ENCODE results near the gene FUCA2. TPM values are rescaled to one million over a fixed set of nuclear protein-coding genes. Genes with fewer than 3 reads are reported as not detected.

Gene FUCA2
- total and polyA plus RNA-seq, 2 experiments from 2014 or later = 31.8 to 33.4 TPM

- ATAC-seq (no peak), DNase-seq (ENCODE audit: low spot score) (no peak)
- no peaks in the 10 kb centered on the region for H4K20me1 ChIP-seq (replicated peaks; ENCODE audit: insufficient read depth)
- Mint-ChIP-seq H3K4me1 (peaks cover 16% of the 10 kb centered on the region), H3K27ac (no peak overlapping the region), H3K36me3 (ENCODE audit: low read depth) (no peaks in the 10 kb centered on the region; the same call in 2 of the 3 replicates), H3K4me3 (no peak overlapping the region), H3K27me3 (ENCODE audit: insufficient read depth, low read depth, poor library complexity) (peaks cover 36% of the 10 kb centered on the region), H3K9me3 (no peaks in the 10 kb centered on the region)
- no peak for TF ChIP-seq ZNF114 (CRISPR knock-in tag; IDR thresholded peaks at IDR 0.05)
- no peak for TF ChIP-seq ZNF331 (CRISPR knock-in tag; IDR thresholded peaks at IDR 0.05; ENCODE audit: low read depth)
- TF ChIP-seq POLR2AphosphoS5 (IDR thresholded peaks at IDR 0.05; ENCODE audit: low read depth) = no peak
- TF ChIP-seq REST (IDR thresholded peaks at IDR 0.05; ENCODE audit: unreplicated experiment) = no peak
- TF ChIP-seq CREB1 (CRISPR knock-in tag; IDR thresholded peaks at IDR 0.05; ENCODE audit: low read depth) = no peak
- TF ChIP-seq EZH2 (IDR thresholded peaks at IDR 0.05; ENCODE audit: low read depth, unreplicated experiment) = no peak
- no peak for TF ChIP-seq CTCF (conservative IDR thresholded peaks at IDR 0.05; ENCODE audit: low read depth in 2 of 2)
- peaks cover 67% of the 10 kb centered on the region for H3K27me3 ChIP-seq (ENCODE audit: insufficient read depth)
- H3K4me2 ChIP-seq = no peak overlapping the region
- no peak overlapping the region for H3K4me3 ChIP-seq
- no peak overlapping the region for H2AFZ ChIP-seq
- H3F3A ChIP-seq (replicated peaks; ENCODE audit: low read depth) = peaks cover 10% of the 10 kb centered on the region
- H3K79me2 ChIP-seq (replicated peaks; ENCODE audit: insufficient read depth) = no peaks in the 10 kb centered on the region
- no peaks in the 10 kb centered on the region for H3K9me2 ChIP-seq (ENCODE audit: insufficient read depth)
- H3K27ac ChIP-seq (ENCODE audit: low read depth) = no peak overlapping the region
- H3K4me1 ChIP-seq (ENCODE audit: insufficient read depth) = peaks cover 10% of the 10 kb centered on the region
- no peaks in the 10 kb centered on the region for H3K36me3 ChIP-seq (ENCODE audit: insufficient read depth)
Measured at GRCh38 chr6:143535189-143535614, 23.7 kb upstream of the FUCA2 start.

GRCh38 chr6:143531720-143532499 is 20.4 kb upstream of the FUCA2 start:
- Histone ChIP-seq H3K4me2 (no peak overlapping the region), H3K79me2 (replicated peaks; ENCODE audit: insufficient read depth) (no peaks in the 10 kb centered on the region), H3K36me3 (ENCODE audit: insufficient read depth) (no peaks in the 10 kb centered on the region), H3F3A (replicated peaks; ENCODE audit: low read depth) (peaks cover 5% of the 10 kb centered on the region), H3K4me1 (ENCODE audit: insufficient read depth) (peaks cover 14% of the 10 kb centered on the region), H2AFZ (no peak overlapping the region), H3K27ac (ENCODE audit: low read depth) (no peak overlapping the region), H3K4me3 (no peak overlapping the region), H3K9me2 (ENCODE audit: insufficient read depth) (no peaks in the 10 kb centered on the region), H4K20me1 (replicated peaks; ENCODE audit: insufficient read depth) (no peaks in the 10 kb centered on the region), H3K27me3 (ENCODE audit: insufficient read depth) (peaks cover 43% of the 10 kb centered on the region)
- ATAC-seq (no peak), DNase-seq (ENCODE audit: low spot score) (no peak)
- Mint-ChIP-seq H3K27ac (no peak overlapping the region), H3K4me3 (no peak overlapping the region), H3K4me1 (peaks cover 14% of the 10 kb centered on the region), H3K27me3 (ENCODE audit: insufficient read depth, low read depth, poor library complexity) (peaks cover 15% of the 10 kb centered on the region), H3K36me3 (ENCODE audit: low read depth) (no peaks in the 10 kb centered on the region; the same call in 2 of the 3 replicates), H3K9me3 (no peaks in the 10 kb centered on the region)
- no peak for TF ChIP-seq ETS1 (IDR thresholded peaks at IDR 0.05)
- TF ChIP-seq REST (IDR thresholded peaks at IDR 0.05; ENCODE audit: unreplicated experiment) = no peak
- TF ChIP-seq JUNB (IDR thresholded peaks at IDR 0.05; ENCODE audit: unreplicated experiment) = no peak
- no peak for TF ChIP-seq EZH2 (IDR thresholded peaks at IDR 0.05; ENCODE audit: low read depth, unreplicated experiment)
- TF ChIP-seq NANOG (IDR thresholded peaks at IDR 0.05; ENCODE audit: borderline replicate concordance) = no peak

Data from GM23338 (cell line).